ENCODE data around the gene USH2A. TPM values are rescaled to one million over a fixed set of nuclear protein-coding genes. Genes with fewer than 3 reads are reported as not detected.

USH2A gene
- total RNA-seq, 4 donors from 2014 or later, result 0.39 TPM; not detected in 3

- Histone ChIP-seq H3K27ac (no peak overlapping the region), H3K27me3 (no peaks in the 10 kb centered on the region), H3K9me3 (no peaks in the 10 kb centered on the region), H3K4me3 (no peak overlapping the region), H3K4me1 (no peaks in the 10 kb centered on the region), H3K36me3 (no peaks in the 10 kb centered on the region)
- ATAC-seq, result no peak
- WGBS, 2 donors (ENCODE audit: low coverage in 1 of 2), result 37 to 50% methylated on average over 2 of the region's 2 CpGs
- TF ChIP-seq, protein P1, sequence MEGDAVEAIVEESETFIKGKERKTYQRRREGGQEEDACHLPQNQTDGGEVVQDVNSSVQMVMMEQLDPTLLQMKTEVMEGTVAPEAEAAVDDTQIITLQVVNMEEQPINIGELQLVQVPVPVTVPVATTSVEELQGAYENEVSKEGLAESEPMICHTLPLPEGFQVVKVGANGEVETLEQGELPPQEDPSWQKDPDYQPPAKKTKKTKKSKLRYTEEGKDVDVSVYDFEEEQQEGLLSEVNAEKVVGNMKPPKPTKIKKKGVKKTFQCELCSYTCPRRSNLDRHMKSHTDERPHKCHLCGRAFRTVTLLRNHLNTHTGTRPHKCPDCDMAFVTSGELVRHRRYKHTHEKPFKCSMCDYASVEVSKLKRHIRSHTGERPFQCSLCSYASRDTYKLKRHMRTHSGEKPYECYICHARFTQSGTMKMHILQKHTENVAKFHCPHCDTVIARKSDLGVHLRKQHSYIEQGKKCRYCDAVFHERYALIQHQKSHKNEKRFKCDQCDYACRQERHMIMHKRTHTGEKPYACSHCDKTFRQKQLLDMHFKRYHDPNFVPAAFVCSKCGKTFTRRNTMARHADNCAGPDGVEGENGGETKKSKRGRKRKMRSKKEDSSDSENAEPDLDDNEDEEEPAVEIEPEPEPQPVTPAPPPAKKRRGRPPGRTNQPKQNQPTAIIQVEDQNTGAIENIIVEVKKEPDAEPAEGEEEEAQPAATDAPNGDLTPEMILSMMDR (IDR thresholded peaks at IDR 0.05), result no peak
- TF ChIP-seq POLR2A (IDR thresholded peaks at IDR 0.05), result no peak
- TF ChIP-seq POLR2AphosphoS5 (IDR thresholded peaks at IDR 0.05), result no peak
- no peak for TF ChIP-seq EP300 (IDR thresholded peaks at IDR 0.05)
These were observed 239.0 kb downstream of the USH2A start for GRCh38 chr1:216184126-216184680.

DNA sequence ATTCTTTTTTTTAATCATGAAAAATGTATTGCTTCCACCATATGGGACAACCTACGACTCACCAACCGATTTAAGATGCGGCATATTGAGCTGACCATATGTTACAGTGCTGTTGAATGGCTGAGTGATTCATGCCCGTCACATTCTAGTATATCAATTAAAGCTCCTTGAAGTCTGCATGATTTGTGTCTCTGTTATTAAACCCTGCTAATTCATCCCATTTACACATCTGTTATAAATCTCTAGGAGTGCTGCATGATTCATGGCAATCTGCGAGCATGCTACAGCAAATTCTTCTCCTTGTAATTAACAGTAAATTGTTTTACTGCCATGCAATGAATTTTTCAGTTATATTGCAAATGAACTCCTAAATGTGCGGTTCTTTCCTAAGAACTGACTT lies 239.8 kb downstream of the USH2A start:
- Histone ChIP-seq H3K4me3 (no peak overlapping the region), H3K36me3 (no peaks in the 10 kb centered on the region), H3K27ac (no peak overlapping the region), H3K9me3 (no peaks in the 10 kb centered on the region), H3K4me1 (no peaks in the 10 kb centered on the region), H3K27me3 (no peaks in the 10 kb centered on the region)
- TF ChIP-seq POLR2A (IDR thresholded peaks at IDR 0.05) (no peak), EP300 (IDR thresholded peaks at IDR 0.05) (no peak)
- TF ChIP-seq, protein P1 (IDR thresholded peaks at IDR 0.05), result no peak
- WGBS, 2 donors (ENCODE audit: low coverage in 1 of 2), result 82 to 85% methylated on average over 6 of the region's 6 CpGs
- ATAC-seq, result no peak

DNA sequence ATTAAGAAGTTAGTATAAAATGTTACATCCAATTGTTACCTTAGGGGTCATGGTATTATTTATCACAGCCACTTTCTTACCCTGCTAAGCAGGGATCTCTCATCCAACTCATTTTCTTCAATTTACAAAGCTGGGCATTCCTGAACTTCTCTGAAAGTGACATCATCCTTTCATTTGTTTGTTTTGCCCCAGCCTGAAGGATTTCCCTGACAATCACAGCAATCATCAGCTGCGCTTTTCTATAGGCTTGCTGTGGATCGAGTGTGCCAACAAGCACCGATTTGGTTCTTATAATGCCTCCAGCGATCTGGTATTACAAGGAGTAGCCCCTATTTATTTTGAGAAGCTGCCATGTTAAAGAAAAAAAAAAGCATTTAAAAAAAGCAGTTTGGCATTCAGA lies 240.2 kb downstream of the USH2A start:
- Histone ChIP-seq H3K9me3 (no peaks in the 10 kb centered on the region), H3K4me3 (no peak overlapping the region), H3K27me3 (no peaks in the 10 kb centered on the region), H3K4me1 (no peaks in the 10 kb centered on the region), H3K27ac (no peak overlapping the region), H3K36me3 (no peaks in the 10 kb centered on the region)
- TF ChIP-seq, protein P1 (IDR thresholded peaks at IDR 0.05), result no peak
- TF ChIP-seq POLR2A (IDR thresholded peaks at IDR 0.05) (no peak), EP300 (IDR thresholded peaks at IDR 0.05) (no peak), POLR2AphosphoS5 (IDR thresholded peaks at IDR 0.05) (no peak)
- ATAC-seq, result no peak
- 37 to 70% methylated on average over 4 of the region's 4 CpGs for WGBS, 2 donors (ENCODE audit: low coverage in 1 of 2)

GRCh38 chr1:216181590-216181989 lies 241.7 kb downstream of the USH2A start:
- ATAC-seq, result no peak
- no peaks in the 10 kb centered on the region for H3K36me3 ChIP-seq
- 89 to 97% methylated on average over 3 of the region's 3 CpGs for WGBS, 2 donors (ENCODE audit: low coverage in 1 of 2)
- H3K9me3 ChIP-seq, result no peaks in the 10 kb centered on the region
- no peaks in the 10 kb centered on the region for H3K27me3 ChIP-seq
- H3K27ac ChIP-seq, result no peak overlapping the region
- no peak for TF ChIP-seq POLR2A (IDR thresholded peaks at IDR 0.05)
- no peak for TF ChIP-seq POLR2AphosphoS5 (IDR thresholded peaks at IDR 0.05)
- TF ChIP-seq EP300 (IDR thresholded peaks at IDR 0.05), result no peak
- TF ChIP-seq, protein P1 (IDR thresholded peaks at IDR 0.05), result no peak
- no peak overlapping the region for H3K4me3 ChIP-seq
- H3K4me1 ChIP-seq, result no peaks in the 10 kb centered on the region

GRCh38 chr1:216178281-216178680 lies 245.0 kb downstream of the USH2A start:
- ATAC-seq, result no peak
- Histone ChIP-seq H3K27ac (no peak overlapping the region), H3K9me3 (no peaks in the 10 kb centered on the region), H3K27me3 (no peaks in the 10 kb centered on the region), H3K4me3 (no peak overlapping the region), H3K4me1 (peaks cover 0 to 5% (median 0%) of the 10 kb centered on the region in 3 donors), H3K36me3 (no peaks in the 10 kb centered on the region)
- TF ChIP-seq EP300 (IDR thresholded peaks at IDR 0.05) (no peak), POLR2AphosphoS5 (IDR thresholded peaks at IDR 0.05) (no peak), POLR2A (IDR thresholded peaks at IDR 0.05) (no peak)
- TF ChIP-seq, protein P1 (IDR thresholded peaks at IDR 0.05), result no peak

Measured in gastroesophageal sphincter (tissue), 4 donors.